Activated CD8-positive, alpha-beta memory T cell treated with anti-CD3 and anti-CD28 coated beads, Interleukin-2, amount 50 U/mL, for 4 hours (primary cell): ENCODE results near the gene TFDP1.

Source experiments
- DNase-seq: peaks from one replicate; pipeline ENCODE4 v3.0.0-alpha.2; 2020

TFDP1 gene

GRCh38 chr13:113669231-113669754, 84.7 kb downstream of the TFDP1 start:
- DNase-seq: no peak

- DNase-seq: no peak
These were observed 85.3 kb downstream of the TFDP1 start for GRCh38 chr13:113669755-113670341.

- no peak for DNase-seq
These were observed 86.0 kb downstream of the TFDP1 start for GRCh38 chr13:113670541-113670940.

- DNase-seq: no peak
These were observed 86.8 kb downstream of the TFDP1 start for GRCh38 chr13:113671066-113672001.

- no peak for DNase-seq
These were observed 87.6 kb downstream of the TFDP1 start for GRCh38 chr13:113672002-113672651.
